Activated CD4-positive, CD25-positive, alpha-beta regulatory T cell treated with anti-CD3 and anti-CD28 coated beads, Interleukin-2, amount 50 U/mL, for 16 hours (primary cell): ENCODE measurements around the gene CYP27B1.

Source experiments
- DNase-seq: peaks from one replicate; pipeline ENCODE4 v3.0.0-alpha.2; 2020; ENCODE audit warnings: low read depth, low spot score

CYP27B1 gene, protein sequence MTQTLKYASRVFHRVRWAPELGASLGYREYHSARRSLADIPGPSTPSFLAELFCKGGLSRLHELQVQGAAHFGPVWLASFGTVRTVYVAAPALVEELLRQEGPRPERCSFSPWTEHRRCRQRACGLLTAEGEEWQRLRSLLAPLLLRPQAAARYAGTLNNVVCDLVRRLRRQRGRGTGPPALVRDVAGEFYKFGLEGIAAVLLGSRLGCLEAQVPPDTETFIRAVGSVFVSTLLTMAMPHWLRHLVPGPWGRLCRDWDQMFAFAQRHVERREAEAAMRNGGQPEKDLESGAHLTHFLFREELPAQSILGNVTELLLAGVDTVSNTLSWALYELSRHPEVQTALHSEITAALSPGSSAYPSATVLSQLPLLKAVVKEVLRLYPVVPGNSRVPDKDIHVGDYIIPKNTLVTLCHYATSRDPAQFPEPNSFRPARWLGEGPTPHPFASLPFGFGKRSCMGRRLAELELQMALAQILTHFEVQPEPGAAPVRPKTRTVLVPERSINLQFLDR

DNA sequence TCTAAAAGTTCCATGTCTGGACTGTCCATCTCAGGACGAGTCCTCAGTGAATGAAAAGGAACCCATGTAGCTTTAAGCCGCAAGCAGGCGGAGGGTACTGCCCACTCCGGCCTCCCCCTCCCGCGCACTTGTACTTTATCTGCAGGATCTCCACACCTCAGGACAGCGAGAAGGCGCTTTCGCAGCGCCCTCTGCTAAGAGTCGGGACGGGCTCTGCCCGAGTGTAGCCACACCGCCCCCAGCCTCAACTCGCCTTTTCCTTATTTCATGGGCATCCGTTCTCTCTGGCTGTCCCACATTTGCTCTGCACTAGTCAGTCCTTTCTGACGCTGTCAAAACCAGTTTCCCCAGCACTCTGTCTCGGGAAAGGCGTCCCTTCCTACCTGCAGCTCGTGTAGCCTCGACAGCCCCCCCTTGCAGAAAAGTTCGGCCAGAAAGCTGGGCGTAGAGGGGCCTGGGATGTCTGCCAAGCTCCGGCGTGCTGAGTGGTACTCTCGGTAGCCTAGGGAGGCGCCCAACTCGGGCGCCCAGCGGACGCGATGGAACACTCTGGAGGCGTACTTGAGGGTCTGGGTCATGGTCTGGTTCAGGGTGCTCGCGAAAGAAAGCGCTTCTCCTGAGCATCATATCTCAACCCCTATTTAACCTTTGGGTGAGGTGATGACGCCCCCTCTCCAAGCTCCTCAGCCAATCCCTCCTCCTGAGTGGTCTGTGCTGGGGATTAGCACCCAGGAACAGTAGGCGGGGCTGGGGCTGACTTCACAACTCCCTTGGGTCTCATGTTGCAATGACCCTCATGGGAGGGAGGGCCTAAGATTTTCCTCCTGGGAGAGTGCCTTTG, at the start of gene CYP27B1:
TSS of gene CYP27B1 (minus strand) at position 615 of the 841 bp plus-strand sequence. CDS start at position 578, 37 bp downstream.
- no peak for DNase-seq

DNA sequence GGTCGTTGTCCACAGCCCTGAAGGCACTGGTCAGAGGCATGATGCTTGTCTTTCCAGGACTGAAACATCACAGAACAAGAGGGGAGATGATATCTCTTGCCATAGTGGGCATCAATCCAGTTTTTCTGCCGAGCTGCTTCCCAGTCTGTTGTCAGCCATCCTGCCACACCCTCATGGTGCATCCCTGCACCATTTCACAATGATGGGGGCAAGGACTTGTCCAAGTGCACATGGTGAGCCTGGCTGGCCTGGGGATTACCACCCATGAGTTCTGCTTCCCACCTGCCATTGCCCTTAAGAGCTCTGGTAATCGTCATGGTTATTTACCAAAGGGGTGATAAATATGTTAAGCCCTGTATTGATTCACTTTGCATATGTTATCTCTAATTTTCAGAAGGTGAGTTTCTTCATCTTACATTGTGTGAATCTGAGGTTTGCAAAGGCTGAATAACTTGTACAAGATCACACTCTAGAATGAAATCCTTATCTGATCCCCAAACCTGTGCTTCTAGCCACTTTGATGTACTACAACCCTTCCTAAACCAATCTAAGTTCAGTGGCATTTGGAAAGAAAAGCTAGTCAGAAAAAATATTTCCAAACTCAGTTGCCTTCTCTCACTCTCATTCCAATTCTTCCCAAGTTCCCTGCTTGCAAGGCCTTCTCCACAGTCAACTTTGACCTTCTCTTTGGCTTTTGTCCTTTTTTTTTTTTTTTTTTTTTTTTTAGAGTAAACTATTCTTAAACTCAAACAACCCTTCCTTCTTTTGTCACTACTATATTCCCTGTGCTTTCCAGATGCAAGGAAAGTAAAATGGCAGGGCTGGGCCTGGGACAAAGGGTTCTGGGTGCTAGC, 49.4 kb upstream of the CYP27B1 start:
- no peak for DNase-seq

DNA sequence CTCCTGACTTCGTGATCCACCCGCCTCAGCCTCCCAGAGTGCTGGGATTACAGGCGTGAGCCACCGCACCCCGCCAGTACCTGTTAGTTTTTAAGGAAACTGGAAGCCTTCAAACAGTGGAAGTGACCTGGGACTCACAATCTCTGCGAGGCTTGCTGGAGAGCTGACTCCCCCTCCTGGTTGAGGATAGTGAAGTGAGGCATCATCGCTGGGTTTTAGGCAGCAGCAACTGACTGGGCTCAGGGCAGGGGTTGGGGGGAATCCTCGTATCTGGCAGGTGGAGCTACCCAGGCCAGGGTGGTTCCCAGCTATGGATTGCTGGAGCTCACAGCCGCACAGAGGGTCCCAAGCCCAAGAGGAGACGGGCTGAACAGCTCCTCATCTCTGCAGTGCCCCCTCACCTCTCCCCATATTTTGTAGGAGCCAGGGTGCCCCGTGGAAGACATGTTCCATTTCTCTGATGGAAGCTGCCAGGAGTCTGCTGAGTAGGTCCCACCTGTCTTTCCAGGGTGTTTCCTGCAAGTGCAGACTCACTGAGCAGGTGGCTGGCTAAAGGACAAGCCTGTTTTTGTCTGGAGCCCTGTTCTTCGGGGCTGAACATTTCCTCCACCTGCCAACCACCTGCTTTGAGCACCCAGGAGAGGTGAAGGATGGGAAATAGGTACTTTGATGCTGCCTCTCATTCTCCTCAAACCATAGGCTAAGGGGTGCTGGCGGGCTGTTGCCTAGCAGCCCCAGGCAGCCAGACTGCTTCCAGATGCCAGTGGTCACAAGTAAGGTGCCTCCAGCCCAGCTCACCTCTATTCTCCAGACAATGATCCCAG, 48.5 kb upstream of the CYP27B1 start:
- no peak for DNase-seq

DNA sequence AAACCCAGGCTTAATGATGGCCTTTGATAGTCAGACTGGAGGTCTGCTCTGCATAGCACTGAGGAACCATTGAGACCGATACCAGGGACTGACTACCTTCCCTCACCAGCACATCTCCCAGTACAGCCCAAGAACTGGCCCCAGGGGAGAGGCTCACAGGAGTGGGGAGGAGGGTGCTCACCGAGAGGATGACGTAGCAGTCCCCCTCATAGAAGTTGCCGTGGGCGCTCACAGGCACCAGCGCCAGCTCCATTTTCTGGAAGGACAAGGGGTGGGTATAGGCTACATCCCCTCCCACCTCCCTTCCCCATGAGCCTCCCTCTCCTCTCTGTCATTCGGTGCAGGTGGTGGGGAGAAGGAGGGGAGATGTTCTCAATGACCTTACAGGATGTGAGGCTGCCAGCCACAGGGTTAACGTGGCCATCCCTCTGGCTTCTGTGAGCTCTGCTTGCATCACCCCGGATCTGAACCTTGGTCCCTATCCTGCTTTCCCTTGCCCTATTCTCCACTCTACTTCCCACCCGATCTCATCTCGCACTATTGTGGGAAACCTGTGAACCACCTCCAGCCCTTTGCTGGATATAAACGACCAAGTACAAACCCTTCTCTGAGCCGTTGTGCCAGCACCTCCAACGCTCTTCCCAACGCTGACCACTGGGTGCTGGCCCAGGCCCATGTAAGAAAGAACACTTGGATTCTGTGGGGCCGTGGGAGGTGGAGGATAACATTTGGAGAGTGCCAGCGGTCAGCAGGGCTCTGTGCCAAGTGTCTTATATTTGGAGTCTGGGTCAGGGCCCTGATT, 47.3 kb upstream of the CYP27B1 start:
- no peak for DNase-seq

DNA sequence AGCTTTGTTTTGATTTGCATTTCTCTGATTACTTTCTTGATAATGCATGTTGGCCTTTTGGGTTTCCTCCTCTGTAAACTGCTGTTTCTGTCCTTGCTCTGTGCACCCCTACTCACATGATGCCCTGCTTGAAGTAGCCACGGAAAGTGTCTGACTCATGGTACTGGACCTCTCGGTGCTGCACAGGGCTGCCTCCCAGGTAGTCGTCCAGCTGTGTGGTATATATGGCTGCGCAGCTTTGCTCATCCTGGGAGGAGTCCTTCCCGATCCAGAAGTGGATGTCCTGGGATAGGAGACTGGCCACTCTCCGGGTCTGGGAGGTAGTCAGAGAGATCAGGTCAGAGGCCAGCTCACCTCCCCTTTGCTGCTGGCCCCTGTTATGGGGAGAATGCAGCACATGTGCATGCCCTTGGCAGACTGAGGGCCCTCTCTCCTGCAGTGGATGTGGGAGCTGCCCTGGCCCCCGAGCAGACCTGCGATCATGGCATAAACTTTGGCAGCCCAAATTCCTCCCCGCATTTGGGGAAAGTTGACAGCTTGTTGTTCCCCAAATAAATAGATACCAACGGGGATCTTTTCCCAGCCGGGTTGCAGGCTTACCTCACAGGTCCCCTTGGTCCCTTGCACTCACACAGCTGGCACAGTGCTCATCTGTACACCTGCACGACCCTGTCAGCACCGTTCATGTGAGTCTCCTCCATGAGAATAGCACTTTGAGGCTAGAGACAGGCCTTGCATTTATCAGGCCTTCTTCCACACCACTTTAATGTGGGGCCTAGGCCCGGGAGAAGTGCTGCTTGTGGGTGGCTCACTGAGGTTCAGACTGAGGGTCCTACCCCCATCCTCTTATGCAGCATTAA, 46.5 kb upstream of the CYP27B1 start:
- no peak for DNase-seq

GRCh38 chr12:57811028-57811755, 44.3 kb upstream of the CYP27B1 start:
- no peak for DNase-seq

DNA sequence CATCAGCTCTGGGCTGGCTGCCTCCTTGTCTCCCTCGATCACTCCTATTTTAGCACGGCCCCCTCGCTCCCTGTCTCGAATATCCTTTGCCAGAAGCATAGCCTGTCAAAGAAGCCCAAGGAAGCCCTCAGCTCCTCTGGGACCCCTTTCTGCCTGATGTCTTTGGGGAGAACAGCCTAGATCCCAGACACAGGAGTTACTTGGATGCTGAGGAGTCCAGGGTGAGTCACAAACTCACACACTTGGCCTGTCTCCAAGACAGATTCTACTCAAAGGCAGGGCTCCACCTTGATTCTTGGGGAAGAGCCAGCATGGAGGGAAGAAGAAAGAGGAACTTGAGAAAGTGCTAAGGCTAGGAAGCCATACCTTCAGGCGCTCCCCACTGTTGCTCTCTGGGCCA, 43.6 kb upstream of the CYP27B1 start:
- DNase-seq, result no peak

- DNase-seq, result no peak
Observed at GRCh38 chr12:57809425-57809824, 42.5 kb upstream of the CYP27B1 start.

DNA sequence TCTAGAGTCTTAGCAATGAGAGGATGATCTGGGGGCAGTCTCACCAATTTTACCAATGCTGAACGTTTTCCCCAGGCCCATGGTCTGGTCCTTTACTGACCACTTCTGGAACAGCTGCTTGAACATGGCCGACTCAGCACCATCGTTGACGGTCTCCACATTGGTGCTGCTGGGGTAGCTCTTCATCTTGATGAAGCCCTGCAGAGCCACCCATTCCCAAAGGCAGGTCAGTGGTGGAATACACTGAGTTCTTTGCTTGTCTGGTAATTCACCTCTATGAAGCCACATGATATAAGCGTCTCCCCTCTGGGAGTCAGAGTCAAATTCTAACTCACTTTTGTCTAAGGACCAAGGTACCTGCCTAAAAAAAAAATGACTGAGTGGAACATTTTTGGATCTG, 41.5 kb upstream of the CYP27B1 start:
- no peak for DNase-seq

DNA sequence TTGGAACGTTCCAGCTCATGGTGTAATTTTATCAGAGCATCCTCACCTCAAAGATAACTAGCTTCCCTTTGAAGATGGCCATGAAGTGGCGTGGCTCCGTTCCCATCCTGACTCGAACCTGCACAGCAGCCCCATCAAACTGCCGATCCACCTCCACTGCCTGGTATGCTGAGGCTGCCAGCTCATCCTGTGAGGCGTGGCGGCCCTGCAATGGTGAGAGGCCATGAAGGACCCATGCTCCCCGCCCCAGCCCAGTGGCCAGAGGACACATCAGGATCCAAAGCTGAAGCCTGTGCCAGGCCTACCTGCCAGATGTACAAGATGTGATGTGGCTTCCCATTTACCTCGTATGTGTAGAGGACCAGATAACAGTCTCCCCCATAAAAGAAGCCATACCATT, 40.4 kb upstream of the CYP27B1 start:
- DNase-seq, result no peak

DNA sequence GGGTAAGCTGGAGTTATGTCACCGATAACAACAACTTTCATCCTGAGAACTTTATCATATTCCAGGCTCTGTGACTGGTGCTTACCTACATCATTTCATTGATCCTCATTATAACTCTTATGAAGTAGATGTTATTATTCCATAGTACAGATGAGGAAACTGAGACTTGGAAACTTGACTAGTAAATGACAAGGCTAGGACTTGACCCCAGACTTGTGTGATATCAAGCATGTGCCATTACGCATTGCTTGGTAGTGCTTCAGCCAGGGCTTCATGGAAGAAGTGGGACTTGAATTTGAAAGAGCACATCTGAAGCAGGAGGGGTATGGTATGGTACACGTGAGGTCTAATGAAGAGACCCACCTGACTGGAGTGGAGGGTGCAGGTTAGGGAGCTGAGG, 39.8 kb upstream of the CYP27B1 start:
- DNase-seq, result no peak

- no peak for DNase-seq
Observed at GRCh38 chr12:57803319-57803893, 36.5 kb upstream of the CYP27B1 start.

DNA sequence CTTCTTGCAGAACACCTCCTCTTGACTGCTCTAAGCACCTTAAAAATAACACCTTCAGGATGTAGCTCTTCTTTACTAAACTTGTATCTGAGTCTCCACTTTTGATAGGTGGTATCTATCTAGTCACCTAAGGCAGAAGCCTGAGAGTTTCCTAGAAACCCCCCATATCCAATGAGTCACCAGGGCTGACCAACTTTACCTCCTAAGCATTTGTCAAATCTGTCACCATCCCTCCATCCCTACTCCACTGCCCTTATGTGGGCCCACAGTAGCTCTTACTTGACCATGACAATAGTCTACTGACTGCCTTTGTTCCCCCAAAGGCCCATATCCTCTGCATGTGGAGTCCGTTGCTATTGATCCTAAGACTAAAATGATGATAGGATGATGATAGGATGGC, 35.7 kb upstream of the CYP27B1 start:
- DNase-seq, result no peak

DNA sequence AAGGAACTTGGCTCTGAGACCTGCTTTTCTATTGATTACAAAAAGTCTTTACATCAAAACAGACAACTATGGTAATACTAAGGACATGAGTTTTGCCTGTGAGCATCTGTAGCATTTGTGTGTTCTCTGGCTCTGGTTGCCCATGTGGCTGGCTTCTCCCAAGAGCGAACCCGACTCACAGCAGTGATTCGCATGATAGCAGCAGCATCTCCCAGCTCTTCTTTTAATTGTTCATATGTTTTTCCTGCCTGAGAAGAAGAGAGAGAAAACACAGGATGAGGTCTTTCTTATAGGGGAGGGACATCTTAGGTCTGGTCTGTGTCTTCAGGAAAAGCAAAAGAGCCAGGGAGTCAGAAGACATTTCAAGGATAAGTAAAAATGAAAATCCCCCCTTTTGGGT, 34.1 kb upstream of the CYP27B1 start:
- DNase-seq, result no peak

DNA sequence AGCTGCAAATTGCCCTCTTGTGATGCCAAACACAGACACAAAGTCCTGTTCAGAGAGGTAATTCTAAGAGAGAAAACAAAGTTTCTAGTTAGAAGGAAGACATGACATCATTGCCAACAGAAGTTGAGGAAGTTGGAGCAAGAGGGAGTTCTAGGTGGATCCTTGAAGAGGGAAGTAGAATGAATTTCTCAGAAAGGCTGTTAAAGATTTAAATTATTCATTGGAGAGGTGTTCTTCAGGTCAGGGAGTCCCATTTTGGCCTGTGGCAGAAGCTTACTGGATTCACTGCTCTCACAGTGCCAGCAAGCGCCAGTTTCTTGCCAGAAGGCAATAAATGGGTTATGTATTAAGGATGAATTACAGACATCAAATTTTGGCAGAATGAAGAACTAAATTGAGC, 31.1 kb upstream of the CYP27B1 start:
- DNase-seq, result no peak

GRCh38 chr12:57796996-57797395, 30.1 kb upstream of the CYP27B1 start:
- no peak for DNase-seq

- no peak for DNase-seq
Observed at GRCh38 chr12:57795354-57795753, 28.5 kb upstream of the CYP27B1 start.

DNA sequence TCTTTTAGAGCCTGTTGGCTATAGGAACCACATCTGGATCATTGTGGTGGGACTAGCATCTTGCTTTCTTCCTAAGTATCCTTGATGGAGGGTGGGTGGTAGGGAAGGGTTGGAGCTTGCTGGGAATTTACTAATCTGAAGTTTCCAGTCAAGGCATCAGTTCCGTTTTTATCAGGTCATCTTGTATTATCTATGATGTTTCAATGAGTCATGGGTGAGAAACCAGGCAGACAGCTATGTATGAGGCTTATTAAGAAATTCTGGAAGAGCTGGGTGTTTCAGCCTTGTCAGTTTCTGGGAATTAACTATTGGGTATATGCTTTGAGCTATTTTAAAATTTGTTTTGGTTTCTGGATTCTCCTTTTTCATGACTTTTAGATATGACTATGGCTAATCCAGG, 27.0 kb upstream of the CYP27B1 start:
- no peak for DNase-seq
